ENCODE results near the gene ZBTB48.

Gene ZBTB48

GRCh38 chr1:6601049-6601922 is 21.5 kb downstream of the ZBTB48 start:
- Histone ChIP-seq H3K27ac (ENCODE audit: low read depth, low read length, severe bottlenecking) (peak overlapping the region; percentile 79), H3K36me3 (ENCODE audit: control insufficient read depth, insufficient read depth, low read length) (peaks cover 30% of the 10 kb centered on the region), H3K4me1 (ENCODE audit: control insufficient read depth, insufficient read depth, low read length, poor library complexity, severe bottlenecking) (peaks cover 19% of the 10 kb centered on the region), H3K4me3 (ENCODE audit: extremely low read depth, insufficient read depth, low read length, poor library complexity, severe bottlenecking) (peak overlapping the region; percentile 81), H3K9me3 (ENCODE audit: control insufficient read depth, low read length) (no peaks in the 10 kb centered on the region)
- WGBS, 2 experiments (ENCODE audit: insufficient coverage in 2 of 2) = 0% methylated on average over 34 of the region's 40 CpGs

- peaks cover 18% of the 10 kb centered on the region for H3K4me1 ChIP-seq (ENCODE audit: control insufficient read depth, insufficient read depth, low read length, poor library complexity, severe bottlenecking)
- 0% methylated on average over 76 to 97 of the region's 103 CpGs for WGBS, 2 experiments (ENCODE audit: insufficient coverage in 2 of 2)
- H3K4me3 ChIP-seq (ENCODE audit: extremely low read depth, insufficient read depth, low read length, poor library complexity, severe bottlenecking) = peak overlapping the region; percentile 81
- peaks cover 22% of the 10 kb centered on the region for H3K36me3 ChIP-seq (ENCODE audit: control insufficient read depth, insufficient read depth, low read length)
- H3K27ac ChIP-seq (ENCODE audit: low read depth, low read length, severe bottlenecking) = peak overlapping the region; percentile 75
- no peaks in the 10 kb centered on the region for H3K9me3 ChIP-seq (ENCODE audit: control insufficient read depth, low read length)
Measured at GRCh38 chr1:6601923-6602668, 22.3 kb downstream of the ZBTB48 start.

DNA sequence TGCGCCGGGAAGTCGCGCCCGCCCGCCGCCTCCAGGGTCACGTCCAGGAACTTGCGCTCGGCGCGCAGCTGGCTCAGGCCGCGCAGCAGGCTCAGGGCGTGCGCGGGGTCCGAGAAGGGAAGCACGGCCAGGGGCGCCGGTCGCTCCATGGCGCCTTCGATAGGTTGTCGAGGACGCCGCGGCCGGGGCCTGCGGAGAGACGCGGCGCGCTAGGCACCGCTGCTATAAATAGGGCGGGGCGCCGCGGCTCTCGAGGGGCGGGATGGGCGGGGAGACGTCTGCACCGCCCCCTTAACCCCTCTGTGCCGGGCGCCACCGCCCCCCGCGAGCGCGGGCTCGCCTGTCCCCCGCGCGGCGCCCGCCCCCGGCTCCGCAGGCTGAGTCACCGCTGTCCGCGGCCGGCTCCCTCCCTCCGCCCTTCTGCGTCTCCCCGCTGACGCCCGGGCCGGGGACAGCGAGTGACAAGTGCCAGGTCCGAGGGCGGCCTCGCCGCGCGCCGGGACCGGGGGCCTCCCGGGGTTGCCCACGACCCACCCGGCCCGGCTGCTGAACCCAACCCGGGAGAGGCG is 23.0 kb downstream of the ZBTB48 start, which contains the start of gene KLHL21:
KLHL21 (minus strand) TSS at position 201 of the 569 bp plus-strand sequence; CDS start at position 149, 52 bp downstream.
- 0 to 2% methylated on average over 53 to 59 of the region's 84 CpGs for WGBS, 2 experiments (ENCODE audit: insufficient coverage in 2 of 2)
- Histone ChIP-seq H3K4me1 (ENCODE audit: control insufficient read depth, insufficient read depth, low read length, poor library complexity, severe bottlenecking) (peaks cover 15% of the 10 kb centered on the region), H3K9me3 (ENCODE audit: control insufficient read depth, low read length) (no peaks in the 10 kb centered on the region), H3K36me3 (ENCODE audit: control insufficient read depth, insufficient read depth, low read length) (peaks cover 16% of the 10 kb centered on the region), H3K4me3 (ENCODE audit: extremely low read depth, insufficient read depth, low read length, poor library complexity, severe bottlenecking) (peak within 1 kb of the TSS; percentile 81), H3K27ac (ENCODE audit: low read depth, low read length, severe bottlenecking) (peak within 1 kb of the TSS; percentile 99)

- 1 to 3% methylated on average over 28 to 34 of the region's 36 CpGs for WGBS, 2 experiments (ENCODE audit: insufficient coverage in 2 of 2)
- peaks cover 15% of the 10 kb centered on the region for H3K4me1 ChIP-seq (ENCODE audit: control insufficient read depth, insufficient read depth, low read length, poor library complexity, severe bottlenecking)
- peak overlapping the region; percentile 99 for H3K27ac ChIP-seq (ENCODE audit: low read depth, low read length, severe bottlenecking)
- peak overlapping the region; percentile 81 for H3K4me3 ChIP-seq (ENCODE audit: extremely low read depth, insufficient read depth, low read length, poor library complexity, severe bottlenecking)
- no peaks in the 10 kb centered on the region for H3K9me3 ChIP-seq (ENCODE audit: control insufficient read depth, low read length)
- H3K36me3 ChIP-seq (ENCODE audit: control insufficient read depth, insufficient read depth, low read length) = peaks cover 11% of the 10 kb centered on the region
Measured at GRCh38 chr1:6603238-6603914, 23.6 kb downstream of the ZBTB48 start.

GRCh38 chr1:6603915-6604558 is 24.2 kb downstream of the ZBTB48 start:
- WGBS, 2 experiments (ENCODE audit: insufficient coverage in 2 of 2) = 7 to 14% methylated on average over 16 to 17 of the region's 19 CpGs
- Histone ChIP-seq H3K36me3 (ENCODE audit: control insufficient read depth, insufficient read depth, low read length) (peaks cover 4% of the 10 kb centered on the region), H3K4me3 (ENCODE audit: extremely low read depth, insufficient read depth, low read length, poor library complexity, severe bottlenecking) (peak overlapping the region; percentile 81), H3K4me1 (ENCODE audit: control insufficient read depth, insufficient read depth, low read length, poor library complexity, severe bottlenecking) (peaks cover 15% of the 10 kb centered on the region), H3K9me3 (ENCODE audit: control insufficient read depth, low read length) (no peaks in the 10 kb centered on the region), H3K27ac (ENCODE audit: low read depth, low read length, severe bottlenecking) (peak overlapping the region; percentile 99)

DNA sequence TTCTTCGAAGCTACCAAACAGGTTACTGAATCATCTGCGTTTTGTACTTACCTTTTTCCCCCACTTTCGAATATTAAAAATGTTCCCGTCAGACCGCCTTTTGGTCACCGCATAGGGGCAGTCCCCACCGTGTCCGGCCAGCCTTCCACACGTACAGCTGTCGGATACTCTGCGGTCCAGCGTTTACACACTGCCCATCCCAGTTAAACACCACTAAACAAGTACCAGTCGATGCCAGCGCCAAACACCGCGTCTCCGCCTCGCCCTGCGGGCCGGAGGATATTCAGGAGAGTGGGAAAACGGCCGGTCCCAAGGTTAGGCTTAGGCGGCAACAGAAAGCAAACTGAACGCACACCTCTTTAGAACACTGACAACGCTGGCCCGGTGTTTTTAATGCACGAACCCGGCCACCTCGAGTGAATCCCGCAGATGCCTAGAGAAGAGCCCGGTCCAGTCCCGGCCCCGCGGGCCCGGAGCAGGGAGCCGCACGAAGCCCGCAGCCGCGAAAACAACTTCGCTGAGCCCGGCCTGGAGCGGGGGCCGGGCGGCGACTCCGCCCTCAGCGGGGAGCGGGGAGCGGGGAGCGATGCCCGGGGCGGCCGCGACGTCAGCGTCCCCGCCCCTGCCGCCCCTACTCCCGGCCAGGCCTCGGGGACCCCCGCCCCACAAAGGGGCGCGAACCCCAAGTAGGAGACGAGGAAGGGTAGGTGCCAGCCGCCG is 33.0 kb downstream of the ZBTB48 start:
- Histone ChIP-seq H3K27ac (ENCODE audit: low read depth, low read length, severe bottlenecking) (peak overlapping the region; percentile 72), H3K4me3 (ENCODE audit: extremely low read depth, insufficient read depth, low read length, poor library complexity, severe bottlenecking) (peak overlapping the region; percentile 96), H3K4me1 (ENCODE audit: control insufficient read depth, insufficient read depth, low read length, poor library complexity, severe bottlenecking) (no peaks in the 10 kb centered on the region), H3K36me3 (ENCODE audit: control insufficient read depth, insufficient read depth, low read length) (peaks cover 16% of the 10 kb centered on the region), H3K9me3 (ENCODE audit: control insufficient read depth, low read length) (no peaks in the 10 kb centered on the region)
- 1 to 2% methylated on average over 54 to 62 of the region's 67 CpGs for WGBS, 2 experiments (ENCODE audit: insufficient coverage in 2 of 2)

DNA sequence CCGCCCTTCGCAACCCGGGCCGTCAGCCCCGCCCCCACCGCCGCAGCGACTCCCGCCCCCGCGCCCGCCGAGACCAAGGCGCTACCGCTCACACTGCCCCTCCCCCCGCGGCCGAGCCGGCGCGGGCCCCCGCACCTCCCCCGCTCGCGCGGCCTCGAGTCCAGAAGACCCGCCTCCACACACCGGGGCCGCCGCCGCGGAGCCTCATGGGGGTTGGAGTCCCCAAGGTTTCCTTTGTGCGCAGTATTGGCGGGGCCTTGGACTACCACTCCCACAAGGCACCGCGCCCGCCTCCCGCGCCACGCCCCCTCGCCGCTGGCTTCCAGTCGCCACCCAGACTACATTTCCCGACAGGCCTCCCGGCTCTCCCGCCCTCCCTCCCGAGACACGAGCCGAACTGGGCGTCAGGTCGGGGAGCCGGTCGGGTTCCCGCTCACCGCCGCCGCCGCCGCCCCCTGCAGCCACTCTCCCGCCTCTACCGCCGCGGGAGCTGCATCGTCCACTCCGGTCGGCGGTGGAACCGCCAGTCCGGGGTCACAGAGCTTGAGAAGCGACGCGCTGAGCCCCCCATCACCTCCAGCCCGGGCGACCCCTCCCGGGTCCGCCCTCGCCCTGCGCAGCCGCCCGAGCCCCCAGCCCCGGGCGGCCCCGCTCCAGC is 33.7 kb downstream of the ZBTB48 start, which contains the start of gene PHF13:
PHF13 (plus strand) TSS at position 371 of the 658 bp plus-strand sequence. CDS start 336 bp downstream, outside the sequence.
- H3K4me1 ChIP-seq (ENCODE audit: control insufficient read depth, insufficient read depth, low read length, poor library complexity, severe bottlenecking) = no peaks in the 10 kb centered on the region
- 0% methylated on average over 40 to 50 of the region's 84 CpGs for WGBS, 2 experiments (ENCODE audit: insufficient coverage in 2 of 2)

GRCh38 chr1:6614019-6614928 is 34.5 kb downstream of the ZBTB48 start:
- no peaks in the 10 kb centered on the region for H3K4me1 ChIP-seq (ENCODE audit: control insufficient read depth, insufficient read depth, low read length, poor library complexity, severe bottlenecking)
- H3K36me3 ChIP-seq (ENCODE audit: control insufficient read depth, insufficient read depth, low read length) = peaks cover 31% of the 10 kb centered on the region
- H3K27ac ChIP-seq (ENCODE audit: low read depth, low read length, severe bottlenecking) = peak overlapping the region; percentile 64
- 0 to 2% methylated on average over 17 to 24 of the region's 117 CpGs for WGBS, 2 experiments (ENCODE audit: insufficient coverage in 2 of 2)
- H3K9me3 ChIP-seq (ENCODE audit: control insufficient read depth, low read length) = no peaks in the 10 kb centered on the region
- peak overlapping the region; percentile 96 for H3K4me3 ChIP-seq (ENCODE audit: extremely low read depth, insufficient read depth, low read length, poor library complexity, severe bottlenecking)

More for the DNA sequence above, 33.7 kb downstream of the ZBTB48 start, which contains the start of gene PHF13:
- H3K36me3 ChIP-seq (ENCODE audit: control insufficient read depth, insufficient read depth, low read length) = peaks cover 23% of the 10 kb centered on the region
- H3K4me3 ChIP-seq (ENCODE audit: extremely low read depth, insufficient read depth, low read length, poor library complexity, severe bottlenecking) = peak within 1 kb of the TSS; percentile 96
- peak within 1 kb of the TSS; percentile 72 for H3K27ac ChIP-seq (ENCODE audit: low read depth, low read length, severe bottlenecking)
- no peaks in the 10 kb centered on the region for H3K9me3 ChIP-seq (ENCODE audit: control insufficient read depth, low read length)
